Measurements from ENCODE around the gene GPR180. TPM values are rescaled to one million over a fixed set of nuclear protein-coding genes. Genes with fewer than 3 reads are reported as not detected.

The GPR180 gene
- total RNA-seq, 1 experiment from 2014 or later: 5.1 TPM

DNA sequence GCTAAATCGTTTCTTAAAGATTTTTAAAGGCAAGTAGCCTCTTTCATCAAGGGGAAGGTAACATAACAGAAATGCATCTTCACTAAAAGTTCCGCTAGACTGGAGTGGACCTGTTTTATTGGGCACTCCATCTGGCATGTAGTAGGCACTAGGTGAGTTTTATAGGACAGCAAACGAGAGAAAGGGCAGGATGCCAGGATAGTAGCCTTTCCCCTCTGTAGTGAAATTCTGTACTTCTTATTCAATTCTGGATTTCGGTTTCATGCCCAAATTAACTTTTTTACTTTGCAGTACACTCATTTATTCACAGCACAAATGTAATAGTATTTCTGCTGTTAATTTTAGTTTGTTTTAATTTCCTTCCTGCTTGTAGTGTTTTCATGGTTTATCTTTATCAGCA is 45.2 kb downstream of the GPR180 start:
- no peak for DNase-seq (ENCODE audit: low read depth)

DNA sequence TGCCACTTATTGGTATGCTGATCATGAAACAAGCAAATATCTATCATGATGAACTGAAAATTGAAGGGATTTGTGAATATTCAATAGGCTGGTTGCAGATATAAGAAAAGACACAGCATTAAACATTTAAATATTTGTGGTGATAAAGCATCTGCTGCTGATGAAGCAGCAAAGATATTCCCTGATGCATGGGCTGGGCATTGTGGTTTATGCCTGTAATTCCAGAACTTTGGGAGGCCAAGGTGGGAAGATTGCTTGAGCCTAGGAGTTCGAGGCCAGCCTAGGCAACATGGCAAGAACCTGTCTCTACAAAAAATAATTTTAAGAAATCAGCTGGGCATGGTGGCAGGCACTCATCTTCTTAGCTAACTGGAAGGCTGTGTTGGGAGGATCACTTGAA is 54.5 kb downstream of the GPR180 start:
- no peak for DNase-seq (ENCODE audit: low read depth)

DNA sequence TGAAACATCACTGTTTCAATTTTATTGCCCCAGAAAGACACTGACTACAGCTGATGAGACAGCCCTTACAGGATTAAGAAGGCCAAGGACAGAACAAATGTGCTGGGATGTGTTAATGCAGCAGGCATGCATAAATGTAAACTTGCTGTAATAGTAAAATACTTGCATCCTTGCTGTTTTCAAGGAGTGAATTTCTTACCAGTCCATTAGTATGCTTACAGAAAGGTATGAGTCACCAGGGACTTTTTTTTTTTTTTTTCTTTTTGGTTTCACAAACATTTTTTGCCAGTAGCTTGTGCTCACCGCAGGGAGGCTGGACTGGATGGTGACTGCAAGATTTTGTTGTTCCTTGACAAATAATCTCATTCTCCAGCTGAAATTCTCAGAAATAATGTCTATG is 55.1 kb downstream of the GPR180 start:
- peak; percentile 48 for DNase-seq (ENCODE audit: low read depth)

DNA sequence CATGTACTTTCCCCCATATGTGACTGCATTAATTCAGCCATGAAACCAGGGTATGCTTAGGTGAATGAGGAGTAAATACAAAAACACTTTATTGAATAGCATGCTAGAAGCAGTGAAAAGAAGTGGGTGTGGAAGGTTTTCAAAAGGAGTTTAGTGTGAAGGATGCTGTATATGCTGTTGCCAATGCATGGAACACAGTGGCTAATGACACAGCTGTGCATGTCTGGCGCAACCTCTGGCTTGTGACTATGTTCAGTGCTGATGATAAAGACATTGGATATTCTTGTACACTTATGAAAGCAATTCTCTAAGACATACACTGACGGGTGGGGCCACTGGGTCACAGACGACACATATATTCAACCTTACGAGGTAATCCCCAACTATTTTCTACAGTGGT is 55.5 kb downstream of the GPR180 start:
- DNase-seq (ENCODE audit: low read depth): peak; percentile 9

DNA sequence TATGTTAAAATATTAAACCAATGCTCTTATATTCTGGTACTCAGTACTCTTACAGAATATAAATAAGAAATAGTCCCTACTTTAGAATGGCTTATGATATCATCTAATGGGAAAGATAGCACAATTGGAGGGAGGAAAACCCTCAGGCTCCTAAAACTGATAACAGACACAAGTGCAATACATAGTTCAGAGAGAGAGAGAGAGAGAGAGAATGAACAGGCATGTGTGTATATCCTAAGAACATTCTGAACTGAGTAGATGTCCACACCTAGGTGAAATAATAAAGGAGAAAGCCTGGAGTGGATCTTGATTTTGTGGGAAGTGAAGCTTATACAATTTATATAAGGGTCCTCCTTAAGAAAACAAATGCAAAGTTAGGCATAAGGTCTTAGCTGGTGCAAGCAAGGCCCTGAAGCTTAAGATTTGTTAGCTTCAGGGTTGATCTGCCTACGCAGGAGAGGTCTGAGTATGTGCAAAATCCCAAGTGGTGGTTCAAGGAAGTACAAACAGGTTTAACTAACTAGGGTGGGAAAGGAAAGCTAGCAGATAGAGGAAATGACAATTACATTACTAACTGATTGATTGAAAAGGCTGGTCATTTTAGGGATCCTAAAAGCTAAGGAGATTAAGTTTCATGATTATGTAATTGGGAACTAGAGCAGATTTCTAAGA is 57.4 kb downstream of the GPR180 start:
- no peak for DNase-seq (ENCODE audit: low read depth)

DNA sequence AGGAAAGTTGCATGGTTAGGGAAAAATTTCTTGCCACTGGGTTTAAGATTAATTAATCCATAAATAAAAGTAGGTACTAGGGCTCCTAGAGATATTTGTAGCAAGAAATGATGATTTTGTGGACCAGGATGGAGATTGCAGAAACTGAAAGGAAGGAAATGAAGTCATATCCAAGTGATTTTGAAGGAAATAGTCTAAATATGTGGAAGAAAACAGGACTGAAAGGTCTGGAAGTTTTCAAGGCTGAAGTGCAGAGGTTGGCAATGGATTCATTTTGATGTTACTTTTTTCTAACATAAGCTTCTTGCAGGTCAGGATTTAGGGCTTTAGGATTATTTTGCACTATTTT is 57.9 kb downstream of the GPR180 start:
- no peak for DNase-seq (ENCODE audit: low read depth)

DNA sequence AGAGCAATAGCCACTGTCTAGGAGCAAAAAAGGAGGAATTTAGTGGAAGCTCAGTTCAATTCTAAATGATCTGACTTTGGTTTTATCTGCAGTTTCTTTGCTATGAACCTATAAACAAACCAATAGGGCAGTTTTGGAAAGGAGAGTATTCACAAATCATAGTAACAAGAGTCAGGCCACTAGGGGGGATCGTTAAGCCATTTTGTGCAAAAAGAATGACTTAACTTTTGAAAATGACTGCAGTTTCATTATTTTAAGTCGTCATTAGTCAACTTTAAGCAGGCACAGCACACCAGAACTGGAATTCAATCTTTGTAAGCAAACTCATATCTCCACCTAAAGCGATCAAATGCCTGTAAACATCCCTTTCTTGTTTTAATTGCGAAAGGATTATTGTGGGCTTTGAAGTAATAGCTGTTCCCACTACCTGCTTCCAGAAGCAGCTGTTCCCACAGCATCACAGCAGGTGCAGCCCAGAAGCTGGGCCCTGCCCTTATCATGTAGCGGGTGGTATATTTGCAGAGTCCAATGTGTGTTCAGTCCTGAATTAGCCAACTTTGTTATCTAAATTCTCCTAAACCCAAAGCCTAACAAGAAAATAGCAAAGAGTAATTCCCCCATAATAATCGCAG is 59.2 kb downstream of the GPR180 start:
- no peak for DNase-seq (ENCODE audit: low read depth)

DNA sequence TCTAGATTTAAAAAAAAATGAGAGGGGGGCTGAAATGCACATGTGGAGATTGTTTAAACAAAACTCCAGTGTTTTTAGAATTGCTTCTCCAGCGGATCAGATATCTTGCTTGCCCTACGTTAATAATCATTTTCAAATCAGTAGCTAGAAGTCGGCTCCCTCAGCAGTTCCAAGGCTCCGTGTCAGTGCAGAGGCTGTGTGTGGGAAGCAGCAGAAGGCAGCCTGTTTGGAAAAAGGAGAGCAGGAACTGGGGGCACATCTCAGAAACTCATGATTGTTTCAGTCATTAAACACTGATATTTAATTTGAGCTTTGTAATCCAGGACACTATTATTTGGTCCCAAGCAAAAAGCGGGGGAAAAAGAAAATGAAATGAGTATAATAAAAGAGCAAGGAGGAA is 59.7 kb downstream of the GPR180 start:
- DNase-seq (ENCODE audit: low read depth): no peak

DNA sequence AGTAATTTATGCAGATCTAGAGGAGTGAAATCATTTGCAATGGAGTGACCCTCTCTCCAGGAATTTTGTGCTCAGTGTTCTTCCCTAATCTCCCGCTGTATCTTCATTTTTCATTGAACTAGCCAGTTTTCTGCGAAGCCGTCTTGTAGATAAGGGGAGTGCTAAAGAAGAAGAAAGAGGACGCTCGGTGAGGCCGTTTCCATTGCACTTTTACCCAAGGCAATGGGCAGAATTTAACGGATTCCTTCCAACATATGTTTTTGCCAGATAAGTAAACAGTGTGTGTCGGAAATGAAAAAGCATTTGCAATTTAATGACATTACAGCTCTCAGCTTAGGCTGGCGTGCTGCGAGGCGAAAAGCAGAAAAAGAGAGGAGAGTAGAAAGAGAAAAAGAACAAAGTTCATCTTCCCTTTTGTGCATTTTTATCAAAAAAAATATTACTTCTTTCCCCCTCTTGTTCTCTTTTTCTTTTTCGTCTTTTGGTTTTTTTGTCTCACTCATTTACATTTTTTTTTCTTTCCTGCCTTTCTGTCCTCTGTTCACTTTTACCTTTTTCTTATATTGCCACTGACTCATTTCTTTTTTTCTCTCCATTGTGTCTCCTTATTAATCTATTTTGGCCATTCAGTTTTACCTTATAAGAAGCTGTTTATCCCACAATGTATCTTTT is 60.8 kb downstream of the GPR180 start:
- DNase-seq (ENCODE audit: low read depth): no peak

DNA sequence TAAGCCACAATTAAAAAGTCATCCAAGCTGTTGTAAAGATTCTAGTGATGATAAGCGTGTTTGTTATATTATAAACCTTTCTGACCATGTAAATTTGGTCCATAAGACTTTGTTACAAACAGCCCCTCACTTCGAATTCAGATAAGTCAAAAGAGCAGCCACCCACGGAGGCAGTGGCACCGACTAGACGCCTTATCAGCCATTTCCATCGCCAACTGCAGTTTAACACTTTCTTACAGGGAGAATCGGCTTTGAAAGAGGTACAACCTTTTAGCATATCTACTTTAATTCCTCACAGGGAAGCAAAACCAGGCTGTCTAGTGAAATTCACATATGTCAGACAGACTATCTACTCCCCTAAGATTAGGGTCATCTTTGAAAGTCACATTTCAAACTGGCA is 63.2 kb downstream of the GPR180 start:
- no peak for DNase-seq (ENCODE audit: low read depth)

DNA sequence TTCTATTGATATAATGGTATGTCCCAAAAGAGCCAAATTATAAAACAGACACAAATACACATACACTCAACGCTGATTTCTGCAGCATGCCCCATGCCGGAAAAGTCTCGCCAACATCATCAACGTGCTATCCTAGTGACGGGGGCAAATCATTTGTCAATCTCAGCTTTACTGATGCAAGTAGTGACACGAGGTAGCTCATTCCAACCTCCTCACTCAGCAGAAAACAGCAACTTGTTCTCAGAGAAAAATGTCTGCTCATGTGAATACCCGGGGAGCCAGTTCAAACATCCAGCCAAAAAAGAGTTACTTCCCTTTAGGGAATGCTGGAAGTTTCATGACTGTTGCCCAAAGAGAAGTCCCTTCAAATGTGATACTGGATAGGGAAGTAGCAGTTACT is 64.4 kb downstream of the GPR180 start:
- no peak for DNase-seq (ENCODE audit: low read depth)

DNA sequence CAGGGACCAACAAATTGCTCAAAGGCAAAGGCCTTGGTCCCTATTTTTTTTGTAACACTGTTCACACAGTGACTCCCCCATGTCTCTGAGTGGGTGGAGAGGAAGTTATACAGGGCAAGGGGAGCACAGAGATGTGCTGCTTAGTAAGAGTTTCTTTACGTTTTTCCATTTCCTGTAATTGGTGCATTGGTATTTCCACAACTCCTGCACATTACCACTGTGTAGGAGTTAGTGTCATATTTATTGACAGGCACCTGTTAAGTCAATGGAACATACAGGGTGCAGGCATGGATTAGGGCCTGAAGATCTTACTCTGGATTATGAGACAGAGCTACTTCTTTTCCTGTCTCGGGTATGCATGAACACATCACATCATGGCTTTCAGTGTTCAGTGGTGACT is 65.5 kb downstream of the GPR180 start:
- no peak for DNase-seq (ENCODE audit: low read depth)

DNA sequence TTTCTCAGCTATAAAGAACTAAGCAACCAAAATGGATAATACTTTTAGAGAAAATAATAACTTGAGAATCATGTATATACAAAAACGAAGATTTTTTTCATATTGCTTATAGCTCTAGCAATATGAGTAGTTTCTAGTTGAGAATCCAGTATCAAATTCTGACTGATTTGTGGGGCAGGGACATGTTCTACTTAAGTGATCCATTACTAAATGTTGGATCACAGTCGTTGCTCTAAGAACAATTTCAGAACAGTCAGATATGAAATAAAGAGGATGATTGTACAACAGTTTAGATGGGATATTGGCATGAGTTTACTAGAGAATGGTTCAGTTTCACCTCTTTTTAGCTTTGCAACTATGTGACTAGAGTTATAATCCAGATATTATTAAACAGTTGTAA is 70.7 kb downstream of the GPR180 start:
- no peak for DNase-seq (ENCODE audit: low read depth)

DNA sequence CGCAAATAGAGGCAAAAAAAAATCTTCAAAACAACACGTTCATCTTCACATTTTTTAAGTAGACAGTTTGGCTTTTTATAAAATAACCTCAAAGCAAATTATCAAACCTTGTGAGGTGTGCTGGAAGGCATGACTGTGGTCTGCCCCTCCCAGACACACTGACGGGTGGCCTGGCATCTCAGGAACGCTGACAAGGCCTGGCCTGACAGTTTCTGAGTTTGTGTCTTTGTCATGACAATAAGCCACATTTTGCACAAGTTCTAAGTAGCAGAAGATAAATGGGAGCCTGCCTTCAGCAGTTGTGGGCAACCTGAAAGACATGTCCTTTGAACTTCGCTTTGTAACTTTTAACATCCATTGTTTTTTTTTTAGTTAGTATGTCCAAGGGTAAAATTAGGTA is 72.2 kb downstream of the GPR180 start:
- DNase-seq (ENCODE audit: low read depth): no peak

DNA sequence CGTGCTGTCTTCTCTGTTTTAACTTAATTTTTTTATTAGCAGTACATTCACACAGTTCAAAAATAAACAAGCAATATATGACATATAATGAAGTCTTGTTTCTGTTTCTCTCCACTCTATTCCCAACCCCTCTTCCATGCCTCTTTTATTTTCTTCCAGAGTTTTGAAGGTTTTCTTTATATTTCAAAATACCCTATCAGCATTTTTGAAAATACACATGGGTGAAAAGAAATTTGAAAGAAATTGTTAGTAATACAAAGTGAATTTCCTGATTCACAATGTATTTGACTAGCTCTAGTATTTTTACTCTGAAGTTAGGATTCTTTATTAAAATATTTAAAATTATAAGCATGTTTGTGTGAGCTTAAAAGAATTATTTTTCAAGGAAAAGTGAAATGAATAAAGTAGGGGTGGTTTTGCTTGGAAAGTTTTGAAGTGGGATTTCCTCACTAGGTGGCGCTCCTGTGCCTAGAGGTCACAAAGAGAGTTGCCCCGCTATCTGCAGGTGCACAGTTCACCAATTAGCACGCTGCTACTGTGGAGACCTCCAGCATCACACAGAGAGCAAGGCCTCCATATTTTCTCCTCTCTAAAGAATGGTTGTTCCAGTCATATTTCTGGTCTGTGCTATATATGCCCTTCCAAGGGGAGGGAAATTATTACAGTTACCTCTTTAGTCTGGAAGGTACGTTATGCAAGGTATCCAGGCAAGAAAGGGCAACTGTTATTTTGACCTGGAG is 73.1 kb downstream of the GPR180 start:
- DNase-seq (ENCODE audit: low read depth): peak; percentile 42

DNA sequence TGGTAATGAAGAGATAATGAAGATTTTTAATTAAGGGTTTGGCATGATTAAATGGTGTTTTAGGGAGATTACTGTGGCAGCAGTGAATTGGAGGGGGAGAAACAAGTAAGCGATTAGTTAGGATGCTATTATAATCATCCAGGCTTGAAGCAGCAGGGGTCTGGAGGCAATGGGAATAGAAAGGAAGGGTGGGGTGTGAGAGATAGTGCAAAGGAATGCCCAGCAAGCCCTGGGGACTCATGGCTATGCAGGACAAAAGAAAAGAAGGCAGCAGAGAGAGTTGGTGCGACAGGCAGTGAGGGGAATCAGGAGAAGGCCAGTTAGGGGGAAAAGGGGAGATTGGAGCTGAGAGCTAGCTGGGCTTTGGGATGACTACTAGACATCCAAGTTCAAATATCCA is 76.1 kb downstream of the GPR180 start:
- no peak for DNase-seq (ENCODE audit: low read depth)

DNA sequence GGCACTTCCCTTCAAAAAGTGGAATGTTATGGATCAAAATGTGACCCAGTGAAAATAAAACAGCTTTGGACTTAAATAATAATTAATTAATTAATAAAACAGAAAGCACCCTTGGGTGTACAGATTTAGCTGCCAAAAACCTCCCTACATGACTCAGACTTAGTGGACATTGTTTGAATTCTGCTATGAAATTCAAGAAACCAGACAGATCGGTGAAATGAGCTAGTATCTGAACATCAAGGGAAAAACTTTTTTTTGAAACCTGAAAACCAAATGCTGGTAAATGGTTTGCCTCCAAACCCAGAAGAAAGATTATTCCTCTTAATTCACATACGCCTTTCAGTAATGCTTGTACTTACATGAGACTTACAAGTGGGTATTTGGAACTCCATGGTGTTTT is 77.2 kb downstream of the GPR180 start:
- DNase-seq (ENCODE audit: low read depth): no peak

DNA sequence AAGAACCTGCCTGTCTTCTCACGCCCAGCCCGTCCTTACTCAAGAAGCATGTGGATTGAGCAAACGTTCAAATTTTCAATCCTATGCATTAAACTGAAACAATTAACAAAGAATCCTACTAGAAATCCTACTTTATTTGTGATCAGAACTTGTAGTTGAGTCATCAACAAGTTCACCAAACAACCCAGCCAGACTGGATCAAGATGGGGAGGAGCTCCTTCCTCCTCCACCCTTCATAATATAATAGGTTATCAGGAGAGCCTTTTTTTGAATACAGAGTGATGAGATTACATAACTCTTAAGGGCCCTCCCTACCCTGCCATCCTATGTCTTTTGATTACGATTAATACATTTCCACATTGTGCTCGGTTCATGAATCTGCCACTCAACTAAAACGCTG is 78.0 kb downstream of the GPR180 start:
- no peak for DNase-seq (ENCODE audit: low read depth)

DNA sequence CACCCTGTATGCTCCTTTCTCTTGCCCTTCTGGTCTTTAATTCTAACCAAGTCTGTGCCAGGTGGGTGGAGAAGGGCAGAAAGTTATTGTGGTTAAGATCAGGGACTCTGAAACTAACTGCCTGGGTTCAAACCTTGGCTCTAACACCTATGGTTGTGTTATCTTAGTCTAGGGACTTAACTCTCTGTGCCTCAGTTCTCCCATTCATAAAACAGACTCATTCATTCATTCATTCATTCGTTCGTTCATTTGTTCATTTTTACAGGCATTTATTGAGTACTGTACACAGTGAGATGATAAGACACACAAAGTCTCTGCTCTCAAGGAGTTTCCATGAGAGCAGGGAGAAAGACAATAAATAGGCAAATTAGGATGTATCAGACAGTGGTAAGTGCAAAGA is 80.6 kb downstream of the GPR180 start:
- DNase-seq (ENCODE audit: low read depth): no peak

DNA sequence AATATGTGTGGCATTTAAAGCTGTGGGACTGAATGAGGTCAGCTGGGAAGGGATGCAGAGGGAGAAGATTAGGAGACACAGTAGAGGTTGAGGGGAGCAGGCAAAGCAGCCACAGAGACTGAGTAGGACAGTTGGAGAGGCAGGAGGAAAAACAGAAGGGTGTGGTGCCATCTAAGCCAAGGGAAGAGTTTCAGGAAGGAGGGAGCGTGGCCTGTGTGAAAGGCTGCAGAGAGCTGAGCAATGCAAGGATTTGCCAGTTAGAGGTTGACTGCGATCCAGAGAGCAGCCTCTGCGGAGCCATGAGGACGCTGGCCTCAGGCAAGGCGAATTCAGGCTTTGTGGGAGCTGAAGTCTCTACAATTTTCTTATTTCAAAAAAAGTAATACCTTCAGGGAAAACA is 81.8 kb downstream of the GPR180 start:
- DNase-seq (ENCODE audit: low read depth): no peak

Data from Daoy (cell line).